Measurements from ENCODE around the gene ZNF853. TPM values are rescaled to one million over a fixed set of nuclear protein-coding genes. Genes with fewer than 3 reads are reported as not detected.

Gene ZNF853
- total RNA-seq, 6 experiments from 2014 or later, result 0.20 to 0.98 (median 0.37) TPM

- Histone ChIP-seq H3K27ac (no peak overlapping the region), H3K9me3 (no peaks in the 10 kb centered on the region), H3K4me3 (no peak overlapping the region), H3K4me1 (no peaks in the 10 kb centered on the region), H3K36me3 (no peaks in the 10 kb centered on the region), H3K27me3 (peaks cover 0 to 6% of the 10 kb centered on the region in 2 donors)
- intact Hi-C loops (cut with DNase I), result no loop called here
- no peak for TF ChIP-seq POLR2A (IDR thresholded peaks at IDR 0.05)
- TF ChIP-seq, protein P1, sequence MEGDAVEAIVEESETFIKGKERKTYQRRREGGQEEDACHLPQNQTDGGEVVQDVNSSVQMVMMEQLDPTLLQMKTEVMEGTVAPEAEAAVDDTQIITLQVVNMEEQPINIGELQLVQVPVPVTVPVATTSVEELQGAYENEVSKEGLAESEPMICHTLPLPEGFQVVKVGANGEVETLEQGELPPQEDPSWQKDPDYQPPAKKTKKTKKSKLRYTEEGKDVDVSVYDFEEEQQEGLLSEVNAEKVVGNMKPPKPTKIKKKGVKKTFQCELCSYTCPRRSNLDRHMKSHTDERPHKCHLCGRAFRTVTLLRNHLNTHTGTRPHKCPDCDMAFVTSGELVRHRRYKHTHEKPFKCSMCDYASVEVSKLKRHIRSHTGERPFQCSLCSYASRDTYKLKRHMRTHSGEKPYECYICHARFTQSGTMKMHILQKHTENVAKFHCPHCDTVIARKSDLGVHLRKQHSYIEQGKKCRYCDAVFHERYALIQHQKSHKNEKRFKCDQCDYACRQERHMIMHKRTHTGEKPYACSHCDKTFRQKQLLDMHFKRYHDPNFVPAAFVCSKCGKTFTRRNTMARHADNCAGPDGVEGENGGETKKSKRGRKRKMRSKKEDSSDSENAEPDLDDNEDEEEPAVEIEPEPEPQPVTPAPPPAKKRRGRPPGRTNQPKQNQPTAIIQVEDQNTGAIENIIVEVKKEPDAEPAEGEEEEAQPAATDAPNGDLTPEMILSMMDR (IDR thresholded peaks at IDR 0.05), result no peak
- no peak for ATAC-seq
- WGBS (ENCODE audit: insufficient coverage, low coverage, low lambda C conversion rate, missing lambda C conversion rate), result 72% methylated on average over 3 of the region's 20 CpGs
- DNase-seq, result no peak
These were observed 1.6 kb downstream of the ZNF853 start for GRCh38 chr7:6616854-6617643.

DNA sequence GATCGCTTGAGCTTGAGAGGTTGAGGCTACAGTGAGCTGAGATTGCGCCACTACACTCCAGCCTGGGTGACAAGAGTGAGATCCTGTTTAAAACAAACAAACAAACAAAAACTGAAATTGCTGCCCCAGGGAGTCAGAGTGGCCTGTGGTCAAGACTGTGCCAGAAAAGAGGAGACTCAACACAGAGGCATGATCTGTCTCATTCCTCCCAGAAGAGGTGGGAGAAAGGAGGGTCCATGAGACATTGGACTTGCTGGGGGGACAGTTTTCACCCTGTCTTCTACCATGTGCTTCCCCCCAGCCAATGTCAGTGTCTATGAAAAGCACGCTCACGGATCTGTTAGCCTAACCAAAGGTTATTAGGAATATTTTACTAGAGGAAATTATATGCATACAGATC, 3.2 kb downstream of the ZNF853 start:
- Histone ChIP-seq H3K4me3 (no peak overlapping the region), H3K4me1 (no peaks in the 10 kb centered on the region), H3K36me3 (no peaks in the 10 kb centered on the region), H3K27ac (no peak overlapping the region), H3K27me3 (peaks cover 0 to 6% of the 10 kb centered on the region in 2 donors), H3K9me3 (no peaks in the 10 kb centered on the region)
- WGBS (ENCODE audit: insufficient coverage, low coverage, low lambda C conversion rate, missing lambda C conversion rate), result 70% methylated on average over 2 of the region's 4 CpGs
- ATAC-seq (no peak), DNase-seq (no peak)
- intact Hi-C loops (cut with DNase I), result no loop called here
- no peak for TF ChIP-seq POLR2A (IDR thresholded peaks at IDR 0.05)
- TF ChIP-seq, protein P1 (IDR thresholded peaks at IDR 0.05), result no peak

- H3K9me3 ChIP-seq, result no peaks in the 10 kb centered on the region
- no peak overlapping the region for H3K27ac ChIP-seq
- ATAC-seq, result no peak
- H3K36me3 ChIP-seq, result no peaks in the 10 kb centered on the region
- peaks cover 0 to 2% of the 10 kb centered on the region in 2 donors for H3K27me3 ChIP-seq
- DNase-seq, result no peak
- H3K4me3 ChIP-seq, result no peak overlapping the region
- intact Hi-C loops (cut with DNase I), result no loop called here
- WGBS (ENCODE audit: insufficient coverage, low coverage, low lambda C conversion rate, missing lambda C conversion rate), result 44% methylated on average over 3 of the region's 3 CpGs
- no peaks in the 10 kb centered on the region for H3K4me1 ChIP-seq
- TF ChIP-seq POLR2A (IDR thresholded peaks at IDR 0.05), result no peak
- TF ChIP-seq, protein P1 (IDR thresholded peaks at IDR 0.05), result no peak
These were observed 4.6 kb downstream of the ZNF853 start for GRCh38 chr7:6619961-6620360.

- intact Hi-C loops (cut with DNase I), result no loop called here
- 90% methylated on average over 2 of the region's 20 CpGs for WGBS (ENCODE audit: insufficient coverage, low coverage, low lambda C conversion rate, missing lambda C conversion rate)
- no peak overlapping the region for H3K27ac ChIP-seq
- no peaks in the 10 kb centered on the region for H3K9me3 ChIP-seq
- H3K36me3 ChIP-seq, result no peaks in the 10 kb centered on the region
- TF ChIP-seq, protein P1 (IDR thresholded peaks at IDR 0.05), result no peak
- TF ChIP-seq POLR2A (IDR thresholded peaks at IDR 0.05), result no peak
- ATAC-seq (no peak), DNase-seq (no peak)
- H3K27me3 ChIP-seq, result no peaks in the 10 kb centered on the region
- no peaks in the 10 kb centered on the region for H3K4me1 ChIP-seq
- no peak overlapping the region for H3K4me3 ChIP-seq
These were observed 6.1 kb downstream of the ZNF853 start for GRCh38 chr7:6621195-6622133.

Data from right lobe of liver (tissue), 6 donors.